CD4-positive, alpha-beta T cell treated with Interleukin-10 for 1 hour (primary cell): ENCODE results near the gene SNCAIP.
"Not testable (repeated sequence)": the region's sequence is repeated elsewhere in the genome, so short reads cannot be mapped to it uniquely, and the experiment has no call there.

Source experiments
- DNase-seq: peaks from one replicate; pipeline ENCODE4 v3.0.0-alpha.2; 2020

The SNCAIP gene

GRCh38 chr5:122471031-122471751 lies 159.2 kb downstream of the SNCAIP start:
- no peak for DNase-seq

GRCh38 chr5:122471752-122472061 lies 159.7 kb downstream of the SNCAIP start:
- DNase-seq = no peak

- no peak for DNase-seq
Observed at GRCh38 chr5:122473138-122473843, 161.3 kb downstream of the SNCAIP start.

GRCh38 chr5:122473941-122474340 lies 161.9 kb downstream of the SNCAIP start:
- DNase-seq = no peak

GRCh38 chr5:122478741-122479442 lies 166.9 kb downstream of the SNCAIP start:
- no peak for DNase-seq

- no peak for DNase-seq
Observed at GRCh38 chr5:122480146-122480545, 168.1 kb downstream of the SNCAIP start.

GRCh38 chr5:122484103-122484502 lies 172.1 kb downstream of the SNCAIP start:
- no peak for DNase-seq

GRCh38 chr5:122485226-122485625 lies 173.2 kb downstream of the SNCAIP start:
- no peak for DNase-seq

- not testable (repeated sequence) for DNase-seq
Observed at GRCh38 chr5:122486616-122487015, 174.6 kb downstream of the SNCAIP start.

GRCh38 chr5:122490718-122491117 lies 178.7 kb downstream of the SNCAIP start:
- no peak for DNase-seq

GRCh38 chr5:122492675-122493074 lies 180.6 kb downstream of the SNCAIP start:
- no peak for DNase-seq

- no peak for DNase-seq
Observed at GRCh38 chr5:122493091-122494021, 181.3 kb downstream of the SNCAIP start.

- DNase-seq = no peak
Observed at GRCh38 chr5:122494109-122494508, 182.1 kb downstream of the SNCAIP start.

GRCh38 chr5:122498163-122498562 lies 186.1 kb downstream of the SNCAIP start:
- no peak for DNase-seq

- no peak for DNase-seq
Observed at GRCh38 chr5:122499585-122499984, 187.5 kb downstream of the SNCAIP start.

- DNase-seq = no peak
Observed at GRCh38 chr5:122500245-122501088, 188.4 kb downstream of the SNCAIP start.

GRCh38 chr5:122501089-122501435 lies 189.0 kb downstream of the SNCAIP start:
- no peak for DNase-seq

GRCh38 chr5:122507045-122507444 lies 195.0 kb downstream of the SNCAIP start:
- DNase-seq = no peak

GRCh38 chr5:122507581-122507980 lies 195.5 kb downstream of the SNCAIP start:
- DNase-seq = no peak

GRCh38 chr5:122508623-122509022 lies 196.6 kb downstream of the SNCAIP start:
- no peak for DNase-seq
